Endothelial cell of umbilical vein (primary cell): ENCODE results near the gene KCNH4. TPM values are rescaled to one million over a fixed set of nuclear protein-coding genes. Genes with fewer than 3 reads are reported as not detected.

Experiments used
- BruUV-seq: library from RNA; stranded (reverse); fragments of 400-500 nt; replicated peaks from 2 replicates; lab custom pipeline; 2021; lab: Mats Ljungman, UMichigan
- CTCF ChIA-PET: fragments of 300-600, 350-600 bp; sonication (Branson Sonifier 250); formaldehyde crosslinking; loops from one replicate; lab custom pipeline; 2021; ENCODE audit warnings: antibody characterized with exemption, inconsistent platforms; lab: Charles Lee
- POLR2A ChIA-PET: fragments of 300-600, 350-600 bp; sonication (Branson Sonifier 250); formaldehyde crosslinking; loops from one replicate; lab custom pipeline; 2021; ENCODE audit warnings: antibody characterized with exemption, inconsistent platforms; lab: Charles Lee
- DNase-seq: peaks from one replicate; pipeline ENCODE4 v3.0.0-alpha.2; 2011; ENCODE audit warnings: low read depth, low spot score
- FAIRE-seq: peaks from 2 replicates; lab custom pipeline; 2011; peaks lifted over from hg19 to GRCh38; lab: Jason Lieb, UNC
- H2AFZ ChIP-seq: 2 replicates; pipeline ENCODE4 v1.6.0; 2012; ENCODE audit warnings: low read depth, low read length, control low read depth, inconsistent platforms
- H3K27ac ChIP-seq: 2 replicates; pipeline ENCODE4 v1.5.1; 2011; ENCODE audit warnings: low read depth, mild to moderate bottlenecking, control low read depth, low read length, moderate library complexity; ENCODE audit not compliant: insufficient read depth
- H3K27me3 ChIP-seq, 2 experiments: 2 replicates each; pipeline versions ENCODE4 v1.6.0 to v1.6.1; 2011; ENCODE audit warnings: low read length in 2 of 2, mixed read lengths in 1 of 2; ENCODE audit not compliant: control insufficient read depth in 2 of 2, insufficient read depth in 2 of 2
- H3K36me3 ChIP-seq, 2 experiments: 2 replicates in 1 of 2; 3 replicates in 1 of 2; pipeline ENCODE4 v1.5.1; 2011; ENCODE audit warnings: low read length in 2 of 2, mild to moderate bottlenecking in 1 of 2, moderate library complexity in 1 of 2; ENCODE audit not compliant: control insufficient read depth in 2 of 2, insufficient read depth in 2 of 2; ENCODE audit errors: extremely low read depth in 1 of 2
- H3K4me1 ChIP-seq: 3 replicates; pipeline ENCODE4 v1.5.1; 2011; ENCODE audit warnings: mild to moderate bottlenecking, low read length; ENCODE audit not compliant: control insufficient read depth, insufficient read depth; ENCODE audit errors: extremely low read depth
- H3K4me2 ChIP-seq: 2 replicates; pipeline ENCODE4 v1.6.1; 2011; ENCODE audit warnings: low read length, control low read depth, mixed read lengths; ENCODE audit not compliant: insufficient read depth
- H3K4me3 ChIP-seq, 3 experiments: fragments of 200-600 bp in 1 of 3; sonication (generic), shearing (Covaris generic) in 1 of 3; replicated peaks in 1 of 3; 2 replicates each; pipeline ENCODE4 v1.5.1; 2011 to 2016; ENCODE audit warnings: control low read depth in 3 of 3, low read length in 3 of 3, mild to moderate bottlenecking in 2 of 3, inconsistent platforms in 1 of 3, low read depth in 1 of 3, moderate library complexity in 1 of 3; ENCODE audit not compliant: insufficient read depth in 1 of 3
- H3K79me2 ChIP-seq: 2 replicates; pipeline ENCODE4 v1.6.0; 2012; ENCODE audit warnings: low read length, inconsistent platforms; ENCODE audit not compliant: control insufficient read depth, insufficient read depth
- H3K9ac ChIP-seq: replicated peaks from 2 replicates; pipeline ENCODE3; 2011; ENCODE audit warnings: low read length, control low read depth; ENCODE audit not compliant: insufficient read depth; ENCODE audit errors: extremely low read depth
- H3K9me1 ChIP-seq: replicated peaks from 3 replicates; pipeline ENCODE4 v1.6.0; 2011; ENCODE audit warnings: mild to moderate bottlenecking, low read length; ENCODE audit not compliant: control insufficient read depth, insufficient read depth; ENCODE audit errors: extremely low read depth
- H3K9me3 ChIP-seq: replicated peaks from 2 replicates; pipeline ENCODE4 v1.5.1; 2012; ENCODE audit warnings: low read length, inconsistent platforms; ENCODE audit not compliant: control insufficient read depth, insufficient read depth
- H4K20me1 ChIP-seq: replicated peaks from 2 replicates; pipeline ENCODE3; 2011; ENCODE audit warnings: mild to moderate bottlenecking, low read length; ENCODE audit not compliant: control insufficient read depth, insufficient read depth; ENCODE audit errors: extremely low read depth
- EZH2 ChIP-seq: IDR thresholded peaks from 2 replicates; pipeline ENCODE4 v1.6.1; 2012; ENCODE audit warnings: borderline replicate concordance, low read depth, mild to moderate bottlenecking, moderate library complexity, low read length, inconsistent platforms; ENCODE audit not compliant: severe bottlenecking
- FOS ChIP-seq: IDR thresholded peaks from 2 replicates; pipeline ENCODE4 v1.6.1; 2011; ENCODE audit warnings: mild to moderate bottlenecking, low read length, moderate library complexity, borderline replicate concordance; ENCODE audit not compliant: insufficient read depth
- GATA2 ChIP-seq: IDR thresholded peaks from 2 replicates; pipeline ENCODE4 v1.7.0; 2011; ENCODE audit warnings: low read depth, mild to moderate bottlenecking, moderate library complexity, mixed read lengths, low read length; ENCODE audit not compliant: insufficient read length, insufficient read depth
- JUN ChIP-seq: IDR thresholded peaks from 2 replicates; pipeline ENCODE4 v1.6.1; 2011; ENCODE audit warnings: borderline replicate concordance, low read depth; ENCODE audit not compliant: insufficient read length, insufficient read depth
- MAX ChIP-seq: IDR thresholded peaks from 2 replicates; pipeline ENCODE4 v1.6.1; 2011; ENCODE audit not compliant: insufficient read depth, insufficient read length
- MYC ChIP-seq: IDR thresholded peaks from one replicate; pipeline ENCODE4 v1.6.1; 2011; ENCODE audit warnings: mild to moderate bottlenecking, low read depth, low read length
- POLR2A ChIP-seq: IDR thresholded peaks from 2 replicates; pipeline ENCODE4 v1.6.1; 2012; ENCODE audit warnings: low read depth, mild to moderate bottlenecking, control low read depth, low read length
- POLR2AphosphoS5 ChIP-seq: IDR thresholded peaks from 2 replicates; pipeline ENCODE4 v1.6.1; 2012; ENCODE audit warnings: low read depth, mild to moderate bottlenecking, control low read depth, low read length, moderate library complexity; ENCODE audit not compliant: insufficient read depth
- dilution Hi-C: fragments of 300-500 bp; cut with MboI; formaldehyde crosslinking; loops from one replicate; pipeline ENCODE4 v1.15.0; 2019; ENCODE audit warnings: low sequenced_read_pairs; ENCODE audit not compliant: extremely low pct_ligation_motif_present
- intact Hi-C: fragments of 100-400 bp; cut with micrococcal nuclease; formaldehyde crosslinking; loops from one replicate; pipeline ENCODE4 v1.10.0; 2022
- polyA plus RNA-seq, 4 experiments: library from polyadenylated mRNA; depleted of rRNA in 3 of 4; stranded (reverse) in 3 of 4; unstranded in 1 of 4; fragments of >200 nt; gene quantifications; 2 replicates each; pipeline versions ENCODE4 v1.2.1 to v1.2.3, GENCODE V29; 2011 to 2012; ENCODE audit warnings: missing spikeins in 1 of 4
- total RNA-seq: library from RNA; stranded (reverse); gene quantifications from 2 replicates; pipeline ENCODE4 v1.2.3, GENCODE V29; 2021
- TF ChIP-seq, protein P1 (sequence below), 2 donors: IDR thresholded peaks; 1 replicate in 1 of 2; 2 replicates in 1 of 2; pipeline ENCODE4 v1.5.1; 2011; ENCODE audit warnings: low read length in 2 of 2, mild to moderate bottlenecking in 2 of 2, moderate library complexity in 2 of 2, control low read depth in 1 of 2, inconsistent platforms in 1 of 2, low read depth in 1 of 2; ENCODE audit not compliant: insufficient read depth in 1 of 2; ENCODE audit errors: extremely low read depth in 1 of 2

The KCNH4 gene
- total and polyA plus RNA-seq, 2 donors (not counting 3 experiments of a cell fraction or from before 2014, with no cell fraction given): 0.11 TPM

GRCh38 chr17:42169351-42169750 lies 11.6 kb downstream of the KCNH4 start:
- Histone ChIP-seq H3K36me3 (no peaks in the 10 kb centered on the region), H3K9me1 (no peaks in the 10 kb centered on the region), H3K4me3 (no peak overlapping the region), H3K79me2 (no peaks in the 10 kb centered on the region), H3K27ac (no peak overlapping the region), H2AFZ (no peak overlapping the region), H3K9ac (no peak overlapping the region), H3K27me3 (peaks cover 0 to 5% of the 10 kb centered on the region in 2 experiments), H3K4me2 (no peak overlapping the region), H3K4me1 (no peaks in the 10 kb centered on the region), H4K20me1 (no peaks in the 10 kb centered on the region), H3K9me3 (no peaks in the 10 kb centered on the region)
- ChIA-PET CTCF (interaction anchor here (0.6 kb wide), 1 partner anchor 143 kb away, joined by 3 read pairs; no protein-coding TSS in a partner anchor), POLR2A (no interaction called here)
- intact Hi-C loops: no loop called here
- DNase-seq: no peak
- no peak for FAIRE-seq
- no TSS peak for BruUV-seq
- TF ChIP-seq POLR2A: no peak
- TF ChIP-seq POLR2AphosphoS5: no peak
- dilution Hi-C loops: no loop called here

DNA sequence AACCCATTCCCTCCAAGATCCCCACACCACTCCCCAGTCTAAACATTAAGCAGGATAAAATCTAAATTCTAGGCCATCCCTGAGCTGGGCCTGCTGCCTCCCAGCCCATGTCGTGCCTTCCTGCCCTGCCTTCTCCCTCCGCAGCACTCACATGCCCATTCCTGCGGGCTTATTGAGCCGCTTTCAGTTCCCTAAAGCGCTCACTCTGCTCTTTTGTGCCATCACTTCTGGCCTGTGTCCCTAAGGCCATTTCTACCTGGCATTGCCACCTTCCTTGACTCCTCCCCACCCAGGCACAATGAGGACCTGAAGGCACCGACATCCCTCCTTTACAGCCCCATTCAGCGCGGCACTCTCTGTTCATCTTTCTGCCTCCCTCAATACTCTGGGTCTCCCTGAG lies 13.1 kb downstream of the KCNH4 start:
- no peaks in the 10 kb centered on the region for H3K79me2 ChIP-seq
- dilution Hi-C loops: no loop called here
- peaks cover 0 to 3% of the 10 kb centered on the region in 2 experiments for H3K27me3 ChIP-seq
- DNase-seq (no peak), FAIRE-seq (no peak)
- H2AFZ ChIP-seq: no peak overlapping the region
- no peak overlapping the region for H3K4me3 ChIP-seq
- H3K4me1 ChIP-seq: no peaks in the 10 kb centered on the region
- no peak for TF ChIP-seq MAX
- TF ChIP-seq MYC: no peak
- TF ChIP-seq GATA2: no peak
- no peak for TF ChIP-seq POLR2AphosphoS5
- TF ChIP-seq, protein P1, sequence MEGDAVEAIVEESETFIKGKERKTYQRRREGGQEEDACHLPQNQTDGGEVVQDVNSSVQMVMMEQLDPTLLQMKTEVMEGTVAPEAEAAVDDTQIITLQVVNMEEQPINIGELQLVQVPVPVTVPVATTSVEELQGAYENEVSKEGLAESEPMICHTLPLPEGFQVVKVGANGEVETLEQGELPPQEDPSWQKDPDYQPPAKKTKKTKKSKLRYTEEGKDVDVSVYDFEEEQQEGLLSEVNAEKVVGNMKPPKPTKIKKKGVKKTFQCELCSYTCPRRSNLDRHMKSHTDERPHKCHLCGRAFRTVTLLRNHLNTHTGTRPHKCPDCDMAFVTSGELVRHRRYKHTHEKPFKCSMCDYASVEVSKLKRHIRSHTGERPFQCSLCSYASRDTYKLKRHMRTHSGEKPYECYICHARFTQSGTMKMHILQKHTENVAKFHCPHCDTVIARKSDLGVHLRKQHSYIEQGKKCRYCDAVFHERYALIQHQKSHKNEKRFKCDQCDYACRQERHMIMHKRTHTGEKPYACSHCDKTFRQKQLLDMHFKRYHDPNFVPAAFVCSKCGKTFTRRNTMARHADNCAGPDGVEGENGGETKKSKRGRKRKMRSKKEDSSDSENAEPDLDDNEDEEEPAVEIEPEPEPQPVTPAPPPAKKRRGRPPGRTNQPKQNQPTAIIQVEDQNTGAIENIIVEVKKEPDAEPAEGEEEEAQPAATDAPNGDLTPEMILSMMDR (IDR thresholded peaks at IDR 0.05; ENCODE audit: extremely low read depth in 1 of 2, insufficient read depth in 1 of 2, low read depth in 1 of 2, low read length in 2 of 2): no peak
- TF ChIP-seq EZH2: no peak
- no peak for TF ChIP-seq FOS
- TF ChIP-seq POLR2A: no peak
- TF ChIP-seq JUN: no peak
- CTCF ChIA-PET: interaction anchor here (2.2 kb wide), 1 partner anchor 14 kb away, joined by 6 read pairs; the partner anchor contains the start of gene KCNH4
- H4K20me1 ChIP-seq: no peaks in the 10 kb centered on the region
- H3K4me2 ChIP-seq: no peak overlapping the region
- H3K27ac ChIP-seq: no peak overlapping the region
- H3K9ac ChIP-seq: no peak overlapping the region
- no peaks in the 10 kb centered on the region for H3K9me1 ChIP-seq
- no peaks in the 10 kb centered on the region for H3K9me3 ChIP-seq
- intact Hi-C loops: no loop called here
- no TSS peak for BruUV-seq
- POLR2A ChIA-PET: no interaction called here
- H3K36me3 ChIP-seq: no peaks in the 10 kb centered on the region
